GF-D8 (cell line): ENCODE data around the gene CRELD2.

ENCODE experiments used
- DNase-seq: peaks from one replicate; lab custom pipeline; 2025; lab: John Stamatoyannopoulos, UW

The CRELD2 gene

DNA sequence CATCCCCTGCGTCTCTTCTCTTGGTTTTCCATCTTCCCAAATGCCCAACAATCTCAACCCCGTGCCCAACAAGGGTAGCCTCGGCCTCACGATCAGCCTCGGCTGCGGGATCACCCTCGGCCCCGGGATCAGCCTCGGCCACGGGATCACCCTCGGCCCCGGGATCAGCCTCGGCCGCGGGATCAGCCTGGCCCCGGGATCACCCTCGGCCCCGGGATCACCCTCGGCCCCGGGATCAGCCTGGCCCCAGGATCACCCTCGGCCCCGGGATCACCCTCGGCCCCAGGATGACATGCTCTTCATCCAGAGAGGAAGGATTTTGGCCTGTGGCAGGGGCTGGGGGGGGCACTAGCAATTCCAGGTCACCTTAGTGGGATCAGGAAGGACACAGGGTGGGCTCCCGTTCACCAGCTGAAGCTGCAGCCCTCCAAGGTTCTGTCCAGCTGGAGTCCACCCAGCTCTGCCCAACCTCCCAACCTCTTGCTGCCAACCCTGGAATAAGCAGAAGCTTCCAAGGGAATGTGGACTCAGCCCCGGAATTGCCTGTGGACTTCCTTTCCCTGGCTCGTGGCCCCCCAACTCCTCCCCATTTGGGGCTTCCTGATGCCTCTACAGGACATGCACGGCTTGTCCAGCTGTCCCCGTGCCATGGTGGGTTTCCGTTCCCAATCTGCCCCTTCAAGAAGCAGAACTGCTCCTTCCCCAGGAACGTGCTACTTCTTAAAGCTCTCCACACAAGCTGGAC lies 6.4 kb upstream of the CRELD2 start:
- DNase-seq, result no peak

DNA sequence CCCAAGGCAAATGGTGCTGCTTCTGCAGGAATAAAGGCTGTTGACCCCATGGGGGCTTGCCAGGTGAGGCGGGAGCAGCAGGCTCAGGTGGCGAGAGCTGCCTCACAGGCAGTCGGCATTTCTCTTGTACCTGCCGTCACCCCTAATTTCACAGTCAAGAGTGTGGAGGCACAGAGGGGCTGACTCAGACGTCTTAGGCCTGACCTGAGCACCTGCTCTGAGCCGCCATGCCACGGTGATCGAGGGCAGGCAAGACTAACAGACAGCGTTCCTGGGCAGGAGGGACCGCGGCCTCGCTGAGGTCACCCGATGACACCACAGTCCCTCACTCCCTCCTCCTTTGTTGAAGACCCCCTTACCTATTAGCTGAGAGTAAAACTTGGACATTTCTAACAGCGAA lies 5.4 kb upstream of the CRELD2 start:
- no peak for DNase-seq

DNA sequence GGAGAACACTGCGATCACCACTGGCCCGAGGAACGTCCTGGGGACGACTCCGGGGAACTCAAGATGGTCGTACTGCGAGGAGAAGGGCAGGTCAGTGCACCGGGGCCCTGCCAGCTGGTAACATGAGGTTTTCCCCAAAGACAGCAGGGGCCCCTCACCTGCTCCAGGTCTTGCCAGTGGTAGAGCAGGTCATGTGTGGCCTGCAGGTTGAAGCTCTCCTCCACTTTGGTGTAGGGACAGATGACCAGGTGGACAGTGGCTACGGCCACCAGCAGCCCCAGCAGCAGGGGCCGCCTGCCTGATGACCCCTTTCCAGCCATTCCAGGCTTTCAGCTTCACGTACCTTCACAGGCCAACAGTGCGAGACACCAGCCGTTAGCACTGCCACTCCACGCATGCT lies 5.0 kb upstream of the CRELD2 start:
- no peak for DNase-seq

DNA sequence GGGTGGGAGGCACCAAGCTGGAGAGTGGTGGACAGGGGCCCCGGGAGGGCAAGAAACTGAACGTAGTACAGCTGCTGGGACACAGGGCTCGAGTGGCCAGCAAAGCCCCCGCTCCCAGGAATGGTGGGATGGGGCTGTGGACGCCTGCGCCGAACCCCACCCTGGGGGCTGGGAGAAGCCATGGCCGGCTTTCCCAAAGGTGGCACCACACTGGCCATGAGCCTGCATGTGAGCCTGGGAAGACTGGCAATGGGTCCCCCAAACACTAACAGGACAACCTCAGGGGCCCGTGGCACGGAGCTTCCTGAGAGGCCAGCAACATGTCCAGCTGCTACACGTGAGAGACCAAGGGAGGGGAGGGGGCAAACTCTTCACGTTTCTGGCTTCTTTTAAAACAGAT lies 4.2 kb upstream of the CRELD2 start:
- no peak for DNase-seq

DNA sequence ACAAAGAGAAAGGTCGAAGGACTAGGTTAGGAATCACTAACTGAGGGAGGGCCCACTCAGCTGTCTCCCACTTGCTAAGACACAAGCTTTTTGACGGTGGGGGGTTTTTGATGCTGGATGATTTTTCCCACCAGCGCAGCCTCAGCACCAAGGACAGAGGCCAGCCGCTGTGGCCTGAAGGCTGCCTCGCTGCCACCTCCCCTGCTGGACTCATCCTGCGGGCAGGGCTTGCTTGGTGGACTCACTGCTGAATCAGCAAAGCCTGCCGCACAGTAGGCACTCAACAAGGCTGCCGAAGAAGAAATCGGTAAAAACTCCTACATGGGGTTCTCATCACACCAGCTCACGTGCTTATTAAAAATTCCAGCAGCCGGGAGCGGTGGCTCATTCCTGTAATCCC lies 2.8 kb upstream of the CRELD2 start:
- DNase-seq, result no peak

DNA sequence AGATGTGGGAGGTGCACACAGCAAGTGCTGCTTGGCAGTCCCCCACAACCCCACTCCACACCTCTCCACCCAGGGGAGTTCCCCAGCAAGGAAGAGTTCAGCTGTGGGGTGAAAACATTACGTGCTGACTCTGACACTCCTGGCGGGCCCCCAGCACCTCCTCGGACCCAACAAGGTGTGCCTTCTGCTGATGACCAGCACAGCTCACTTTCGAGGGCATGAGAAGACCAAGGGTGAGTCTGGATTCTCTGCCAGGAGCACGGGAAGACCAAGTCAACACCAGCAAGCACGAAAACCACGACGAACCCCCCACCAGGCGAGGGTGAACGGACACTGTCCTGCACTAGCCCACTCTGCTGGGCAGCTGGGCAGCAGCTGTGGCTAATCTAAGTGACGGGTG lies 1.6 kb upstream of the CRELD2 start:
- no peak for DNase-seq

DNA sequence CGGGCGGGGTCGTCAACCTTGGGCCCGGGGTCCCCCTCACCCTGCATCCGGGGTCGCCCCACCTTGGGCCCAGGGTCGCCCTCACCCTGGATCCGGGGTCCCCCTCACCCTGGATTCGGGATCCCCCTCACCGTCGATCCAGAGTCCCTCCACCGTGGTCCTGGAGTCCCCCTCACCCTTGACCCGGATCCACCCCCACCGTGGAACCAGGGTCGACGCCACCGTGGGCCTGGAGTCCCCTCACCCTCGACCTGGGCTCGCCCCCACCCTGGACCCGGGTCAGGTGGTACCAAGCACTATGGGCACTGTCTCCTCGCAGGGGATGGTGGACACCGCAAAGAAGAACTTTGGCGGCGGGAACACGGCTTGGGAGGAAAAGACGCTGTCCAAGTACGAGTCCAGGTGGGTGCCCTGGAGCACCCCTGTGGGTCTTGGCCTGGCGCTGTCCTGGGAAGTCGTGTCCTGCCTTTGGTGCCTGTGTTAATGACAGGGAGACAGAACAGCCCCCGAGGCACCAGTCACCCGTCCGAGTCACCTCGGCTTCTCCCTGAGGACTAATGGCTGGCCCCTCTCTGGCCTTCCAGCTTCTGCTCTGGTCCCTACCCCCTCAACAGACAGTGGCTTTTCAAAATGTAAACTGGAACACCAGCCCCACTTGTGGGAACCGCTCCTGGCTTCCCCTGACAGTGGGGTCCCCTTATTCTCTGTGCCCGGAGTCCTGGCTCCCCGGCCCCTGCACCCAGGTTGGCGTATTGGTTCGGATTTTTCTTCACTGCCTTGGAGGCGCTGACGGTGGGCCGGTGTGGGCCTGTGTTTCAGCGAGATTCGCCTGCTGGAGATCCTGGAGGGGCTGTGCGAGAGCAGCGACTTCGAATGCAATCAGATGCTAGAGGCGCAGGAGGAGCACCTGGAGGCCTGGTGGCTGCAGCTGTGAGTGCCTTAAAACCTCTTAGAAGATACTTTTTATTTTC lies 762 bp downstream of the CRELD2 start:
- no peak for DNase-seq

DNA sequence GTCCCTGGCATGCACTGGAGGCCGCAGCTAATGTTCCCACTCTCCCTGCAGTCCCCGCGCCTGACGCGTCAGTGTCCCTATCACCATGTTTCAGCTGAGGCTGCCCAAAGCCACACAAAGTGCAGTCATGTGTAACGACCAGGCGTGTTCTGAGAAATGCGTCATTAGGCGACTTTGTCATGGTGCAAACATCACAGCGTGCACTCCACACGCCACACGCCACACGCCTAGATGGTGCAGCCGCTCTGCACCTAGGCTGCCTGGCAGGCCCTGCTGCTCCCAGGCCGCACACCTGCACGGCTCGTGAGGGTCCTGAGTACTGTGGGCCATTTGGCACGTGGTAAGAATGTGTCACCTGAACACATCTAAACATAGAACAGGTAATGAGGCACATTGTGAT lies 2.4 kb downstream of the CRELD2 start:
- no peak for DNase-seq

DNA sequence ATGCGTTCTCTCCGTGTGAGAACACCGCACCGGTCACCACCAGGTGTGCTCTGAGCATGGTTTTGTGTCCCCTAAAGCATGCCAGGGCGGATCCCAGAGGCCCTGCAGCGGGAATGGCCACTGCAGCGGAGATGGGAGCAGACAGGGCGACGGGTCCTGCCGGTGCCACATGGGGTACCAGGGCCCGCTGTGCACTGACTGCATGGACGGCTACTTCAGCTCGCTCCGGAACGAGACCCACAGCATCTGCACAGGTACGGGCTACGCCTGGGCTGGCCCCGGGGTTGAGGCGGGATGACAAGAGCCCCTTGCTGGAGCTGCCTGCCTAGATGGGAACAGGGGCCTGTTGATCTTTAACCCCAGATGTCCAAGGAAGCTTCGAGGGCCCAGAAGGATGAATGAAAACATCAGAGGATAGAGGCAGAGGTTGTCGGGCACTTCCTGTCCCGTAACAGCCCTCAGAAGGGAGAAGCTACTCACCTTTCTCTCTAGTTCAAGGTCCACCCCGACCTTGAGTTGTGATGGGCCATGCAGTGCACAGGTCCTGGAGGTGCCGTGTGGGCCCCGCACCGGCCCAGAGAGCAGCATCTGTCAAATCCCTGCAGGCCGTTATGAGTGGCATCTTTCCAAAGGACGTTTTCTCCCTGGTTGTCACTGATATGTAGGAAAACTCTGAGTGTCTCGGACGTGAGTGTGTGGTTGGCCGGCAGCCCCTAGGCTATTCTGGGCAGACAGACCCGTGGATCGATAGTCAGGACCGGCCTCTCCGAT lies 3.3 kb downstream of the CRELD2 start:
- no peak for DNase-seq

DNA sequence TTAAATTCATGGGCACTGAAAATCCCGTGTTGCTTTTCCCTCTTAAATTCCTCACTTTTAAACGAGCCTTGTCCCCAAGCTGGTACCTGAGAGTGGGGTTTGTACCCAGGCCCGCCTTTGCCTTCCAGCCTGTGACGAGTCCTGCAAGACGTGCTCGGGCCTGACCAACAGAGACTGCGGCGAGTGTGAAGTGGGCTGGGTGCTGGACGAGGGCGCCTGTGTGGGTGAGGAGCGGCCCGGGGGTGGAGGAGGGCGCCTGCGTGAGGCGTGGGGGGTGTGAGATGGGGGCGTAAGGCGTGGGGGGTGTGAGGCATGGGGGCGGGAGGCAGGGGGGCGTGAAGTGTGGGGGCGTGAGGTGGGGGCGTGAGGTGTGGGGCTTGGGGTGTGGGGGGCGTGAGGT lies 4.0 kb downstream of the CRELD2 start:
- DNase-seq, result no peak

DNA sequence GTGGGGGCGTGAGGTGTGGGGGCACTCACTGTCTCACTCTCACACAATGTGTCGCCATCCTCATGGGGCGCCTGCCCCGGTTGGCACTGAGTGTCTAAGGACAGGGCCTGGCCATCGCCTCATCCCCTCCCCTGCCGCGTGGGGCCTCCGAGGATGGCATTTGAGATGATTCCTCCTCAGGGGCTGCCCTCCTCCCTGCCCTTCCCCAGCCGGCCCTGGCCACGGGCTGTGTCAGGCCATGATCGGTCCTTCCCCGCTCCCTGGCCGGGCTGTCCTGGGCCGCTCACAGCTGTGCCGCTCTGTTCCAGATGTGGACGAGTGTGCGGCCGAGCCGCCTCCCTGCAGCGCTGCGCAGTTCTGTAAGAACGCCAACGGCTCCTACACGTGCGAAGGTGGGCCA lies 4.5 kb downstream of the CRELD2 start:
- DNase-seq, result no peak

DNA sequence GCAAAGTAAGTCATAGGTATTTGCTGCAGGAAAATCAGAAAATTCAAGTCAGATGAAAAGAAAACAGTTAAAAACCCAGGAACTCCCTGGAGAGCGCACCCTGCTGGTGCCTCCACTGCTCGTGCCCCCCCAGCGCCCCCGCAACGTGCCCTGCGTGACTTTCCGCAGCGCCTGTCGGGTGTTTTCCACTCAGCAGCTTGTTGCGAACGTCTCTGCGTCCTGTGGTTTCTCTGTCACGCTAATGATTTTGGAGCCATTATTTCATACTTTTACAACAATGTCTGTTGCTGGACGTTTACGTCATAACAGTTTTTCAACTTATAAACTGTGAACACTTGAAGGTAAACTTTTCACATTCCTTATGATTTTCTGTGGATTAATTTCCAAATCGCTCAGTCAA lies 5.0 kb downstream of the CRELD2 start:
- DNase-seq, result no peak

DNA sequence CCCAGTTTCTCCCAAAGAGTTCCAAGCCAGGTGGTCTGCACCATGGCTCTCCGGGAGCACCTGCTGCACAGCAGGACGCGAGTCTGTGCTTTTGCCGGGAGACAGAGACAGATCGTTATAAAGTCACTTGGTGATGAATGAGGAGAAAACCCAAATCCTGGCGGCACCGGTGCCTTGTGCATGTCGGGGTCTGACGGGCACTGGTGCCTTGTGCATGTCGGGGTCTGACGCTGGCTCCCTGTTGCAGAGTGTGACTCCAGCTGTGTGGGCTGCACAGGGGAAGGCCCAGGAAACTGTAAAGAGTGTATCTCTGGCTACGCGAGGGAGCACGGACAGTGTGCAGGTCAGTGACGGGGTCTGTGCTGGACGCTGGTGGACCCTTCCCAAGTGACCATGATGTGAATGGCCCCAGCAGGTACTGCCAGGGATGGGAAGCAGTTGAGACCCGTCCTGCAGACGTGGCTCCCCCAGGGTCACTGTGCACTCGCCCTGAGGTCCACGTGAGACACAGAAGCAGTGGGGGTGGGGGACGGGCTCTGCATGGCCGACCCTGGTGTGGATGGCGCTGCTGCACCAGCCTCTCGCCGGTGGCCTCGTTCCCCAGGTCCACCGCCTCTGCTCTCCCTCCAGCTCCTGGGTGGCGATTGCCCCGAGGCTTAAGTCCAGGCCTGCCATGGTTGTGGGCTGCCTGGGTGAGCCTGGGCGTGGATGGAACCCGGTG lies 5.8 kb downstream of the CRELD2 start:
- no peak for DNase-seq

DNA sequence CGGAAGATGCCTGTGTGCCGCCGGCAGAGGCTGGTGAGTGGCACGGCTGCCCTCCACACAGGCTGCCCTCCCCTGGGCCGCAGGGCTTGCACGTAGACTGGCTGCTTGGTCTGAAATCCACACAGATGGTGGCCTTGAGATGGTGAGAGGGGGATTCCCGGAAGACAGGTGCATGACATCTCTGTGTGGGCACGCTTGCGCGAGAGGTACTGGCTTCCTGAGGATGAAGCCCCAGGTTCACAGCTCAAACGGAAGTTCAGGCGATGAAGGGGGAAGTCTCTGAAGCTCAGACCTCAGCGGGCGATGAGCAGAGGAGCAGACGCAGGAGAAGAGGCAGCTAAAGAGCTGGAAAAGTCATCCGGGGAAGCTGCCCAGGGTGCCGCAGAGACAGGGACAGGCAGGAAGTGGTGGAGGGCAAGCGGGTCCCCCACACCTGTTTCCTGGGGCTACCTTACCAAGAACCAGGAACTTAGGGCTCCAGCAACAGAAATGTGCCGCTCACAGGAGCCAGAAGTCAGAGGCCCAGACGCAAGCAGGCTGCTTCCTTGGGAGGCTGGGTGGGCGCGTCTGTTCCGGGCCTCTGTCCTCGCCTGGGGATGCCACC lies 7.2 kb downstream of the CRELD2 start:
- peak; percentile 45 for DNase-seq

DNA sequence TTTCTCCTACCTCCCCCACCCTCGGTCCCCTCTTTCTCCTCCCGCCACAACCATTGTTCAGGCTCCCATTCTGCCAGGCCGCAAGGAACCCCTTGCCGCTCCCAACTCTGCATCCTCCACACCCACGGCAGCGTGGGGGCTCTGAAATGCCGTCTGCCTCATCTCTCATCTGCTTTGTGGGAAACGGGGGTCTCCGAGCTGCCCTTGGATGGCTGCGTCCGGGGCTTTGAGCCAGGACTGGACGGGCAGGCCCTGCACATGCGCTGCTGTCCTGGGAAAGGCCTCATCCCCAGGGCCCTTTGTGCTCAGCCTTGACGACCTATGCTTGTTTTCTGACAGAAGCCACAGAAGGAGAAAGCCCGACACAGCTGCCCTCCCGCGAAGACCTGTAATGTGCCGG lies 8.5 kb downstream of the CRELD2 start:
- no peak for DNase-seq

DNA sequence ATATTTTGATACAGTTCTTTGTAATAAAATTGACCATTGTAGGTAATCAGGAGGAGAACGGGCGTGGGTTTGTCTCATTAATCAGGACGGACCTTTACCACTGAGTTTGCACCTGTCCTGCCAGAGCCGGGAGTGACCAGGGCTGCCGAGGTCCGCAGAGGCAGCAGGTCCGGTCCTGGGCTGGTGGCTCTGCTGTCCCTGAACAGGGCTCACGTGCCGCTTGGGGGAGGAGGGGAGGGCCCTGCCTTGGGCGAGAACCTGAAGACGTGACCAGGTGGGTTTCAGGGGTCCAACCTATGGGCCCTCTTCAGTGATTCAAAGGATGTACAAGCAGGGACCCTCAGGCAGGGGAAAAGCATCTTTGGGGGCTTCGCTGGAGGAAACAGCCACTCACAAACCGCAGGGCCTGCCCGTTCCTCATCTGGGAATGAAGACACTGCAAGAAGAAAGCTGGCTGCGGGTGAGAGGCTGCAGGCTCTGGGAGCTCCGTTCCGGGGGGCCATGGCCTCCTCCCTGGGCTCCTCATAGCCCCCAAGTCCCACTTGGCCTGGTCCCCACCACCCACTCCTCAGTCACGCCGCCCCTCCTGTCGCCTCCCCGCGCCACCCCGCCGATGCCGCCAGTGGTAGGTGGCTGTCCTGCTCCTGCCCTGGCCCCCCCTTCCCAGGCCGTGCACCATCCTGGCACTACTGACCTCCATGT lies 9.2 kb downstream of the CRELD2 start:
- DNase-seq, result no peak

DNA sequence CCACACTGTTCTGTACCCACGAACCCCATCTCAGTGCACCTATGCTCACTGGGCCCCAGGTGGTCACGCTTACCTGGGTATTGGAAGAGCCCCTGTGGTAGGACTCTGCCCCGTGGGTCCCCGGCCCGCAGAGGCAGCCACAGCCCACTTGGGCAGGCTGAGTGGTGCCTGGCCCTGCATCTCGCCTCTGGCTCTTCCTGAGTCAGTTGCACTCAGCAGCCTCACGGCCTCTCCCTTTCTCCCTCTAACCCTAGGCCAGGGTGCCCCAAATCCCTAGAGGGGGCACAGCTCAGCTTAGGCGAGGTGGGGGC lies 9.7 kb downstream of the CRELD2 start:
- DNase-seq, result no peak

DNA sequence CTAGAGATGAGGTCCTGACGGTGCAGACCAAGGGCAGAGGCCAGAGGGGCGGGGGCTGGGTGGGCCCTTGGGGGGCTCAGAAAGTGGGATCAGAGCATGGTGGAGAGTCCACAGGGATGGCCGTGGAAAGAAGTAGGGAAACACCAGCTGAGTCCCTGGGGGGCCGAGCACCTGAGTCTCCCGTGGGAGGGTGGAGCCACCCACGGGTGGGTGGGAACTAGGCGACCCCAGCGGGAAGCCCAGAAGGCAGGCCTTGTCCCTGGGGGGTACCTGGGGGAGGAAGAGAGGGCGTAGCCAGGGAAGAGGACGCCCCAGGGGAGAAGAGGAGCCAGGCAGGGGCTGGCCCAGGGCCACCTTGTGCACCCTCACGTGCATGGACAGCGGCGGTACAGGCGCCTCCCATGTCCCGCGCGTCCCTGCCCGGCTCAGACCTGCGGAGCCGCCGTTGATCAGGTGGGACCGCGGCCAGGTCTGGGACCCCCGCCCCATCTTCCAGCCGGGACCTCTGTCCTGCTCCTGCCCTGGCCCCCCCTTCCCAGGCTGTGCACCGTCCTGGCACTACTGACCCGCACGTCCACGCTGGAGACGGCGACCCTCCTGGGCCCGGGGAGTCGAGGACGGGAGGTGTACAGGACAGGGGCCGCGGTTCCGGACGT lies 10.2 kb downstream of the CRELD2 start:
- no peak for DNase-seq

DNA sequence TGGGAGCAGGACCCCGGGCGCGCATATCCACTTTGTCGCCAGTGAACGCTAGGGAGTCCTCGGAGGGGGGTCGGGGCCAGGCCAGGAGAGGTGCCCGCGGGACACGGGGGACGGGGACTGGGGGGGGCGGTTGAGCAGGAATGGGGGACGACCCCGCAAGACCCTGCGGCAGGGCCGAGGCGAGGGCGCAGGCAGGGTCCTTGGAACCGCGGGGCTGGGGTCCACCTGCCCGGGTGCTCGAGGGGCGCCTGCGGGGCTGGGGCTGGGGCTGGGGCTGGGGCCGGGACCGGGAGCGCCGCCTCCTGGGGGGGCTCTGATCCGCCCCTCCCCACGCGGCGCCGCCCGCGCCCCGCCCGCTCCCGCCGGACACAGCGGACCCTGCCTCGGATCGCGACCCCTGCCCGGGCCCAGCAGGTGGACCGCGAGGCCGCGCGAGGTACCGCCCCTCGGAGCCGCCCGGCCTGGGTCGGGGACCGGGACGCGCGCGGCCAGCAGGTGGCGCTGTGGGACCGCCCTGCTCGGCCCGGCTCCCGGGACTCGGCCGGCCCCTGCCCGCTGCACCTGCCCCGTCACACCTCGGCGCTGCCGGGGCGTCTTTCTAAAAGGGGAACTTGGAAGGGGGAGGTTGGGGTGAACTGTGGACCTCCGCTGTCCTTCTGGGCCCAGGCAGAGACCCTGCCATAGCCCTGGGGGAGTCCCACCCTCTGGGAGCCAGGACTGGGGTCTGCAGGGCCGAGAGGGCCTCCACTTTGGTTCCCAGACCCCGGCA lies 11.0 kb downstream of the CRELD2 start:
- no peak for DNase-seq
